Activated T-cell treated with anti-CD3 and anti-CD28 coated beads, Interleukin-2, amount 50 U/mL, for 72 hours (primary cell): ENCODE data around the gene KCTD15. TPM values are rescaled to one million over a fixed set of nuclear protein-coding genes. Genes with fewer than 3 reads are reported as not detected.

ENCODE experiments used
- ATAC-seq, 2 donors: fragments of 150-1000 bp; cut with Tn5 transposase; replicated peaks in 1 of 2; 2 replicates each; pipeline ENCODE4 v1.10.0; 2021; ENCODE audit warnings: moderate library complexity in 2 of 2, mild to moderate bottlenecking in 1 of 2
- DNase-seq, 2 donors: peaks; one replicate each; pipeline ENCODE4 v3.0.0; 2021 to 2022; ENCODE audit warnings: mixed read lengths in 1 of 2
- H3K27ac Mint-ChIP-seq: one replicate; pipeline ENCODE4 v1.8.0; 2022; ENCODE audit warnings: mild to moderate bottlenecking, moderate library complexity, mixed read lengths
- H3K27me3 Mint-ChIP-seq: one replicate; pipeline ENCODE4 v1.8.0; 2022; ENCODE audit warnings: low read depth, mixed read lengths
- H3K36me3 Mint-ChIP-seq, 2 donors: one replicate each; pipeline ENCODE4 v1.8.0; 2022; ENCODE audit warnings: mixed read lengths in 2 of 2, mild to moderate bottlenecking in 1 of 2; ENCODE audit not compliant: insufficient read depth in 2 of 2
- H3K4me1 Mint-ChIP-seq: one replicate; pipeline ENCODE4 v1.8.0; 2022; ENCODE audit warnings: low read depth, mixed read lengths
- H3K4me3 Mint-ChIP-seq, 2 donors: one replicate each; pipeline ENCODE4 v1.8.0; 2022; ENCODE audit warnings: mild to moderate bottlenecking in 2 of 2, mixed read lengths in 2 of 2, moderate library complexity in 2 of 2
- H3K9me3 Mint-ChIP-seq, 2 donors: one replicate each; pipeline ENCODE4 v1.8.0; 2022; ENCODE audit warnings: mixed read lengths in 2 of 2
- total RNA-seq, 2 donors: library from RNA; stranded (reverse); gene quantifications; one replicate each; pipeline ENCODE4 v1.2.3, GENCODE V29; 2022

Gene KCTD15
- total RNA-seq, 2 donors from 2014 or later, result 7.3 to 8.2 TPM

GRCh38 chr19:33840783-33841182 lies 44.1 kb downstream of the KCTD15 start:
- Mint-ChIP-seq H3K27me3 (peaks cover 18% of the 10 kb centered on the region), H3K4me1 (no peaks in the 10 kb centered on the region), H3K9me3 (no peaks in the 10 kb centered on the region), H3K27ac (no peak overlapping the region), H3K36me3 (no peaks in the 10 kb centered on the region), H3K4me3 (no peak overlapping the region)
- ATAC-seq (no peak), DNase-seq (no peak)

DNA sequence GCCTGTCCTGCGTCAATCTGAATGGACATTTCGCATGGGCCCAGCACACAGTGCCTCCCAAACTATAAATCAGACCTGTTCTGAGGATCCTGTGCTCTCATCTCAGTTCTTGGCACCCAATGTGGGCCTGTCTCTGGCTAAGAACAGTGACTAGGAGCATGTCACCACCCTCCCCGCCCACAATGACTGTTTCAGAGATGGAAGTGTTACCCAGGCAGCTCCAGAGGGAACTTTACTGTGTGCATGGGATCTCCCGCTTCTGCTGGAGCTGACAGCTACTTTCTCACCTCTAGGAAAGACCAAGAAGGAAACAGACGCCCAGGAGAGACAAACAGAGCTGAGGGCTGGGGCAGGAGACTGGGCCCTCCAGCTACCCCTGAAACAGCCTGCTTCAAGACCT lies 45.0 kb downstream of the KCTD15 start:
- DNase-seq (no peak), ATAC-seq (no peak)
- Mint-ChIP-seq H3K27me3 (peaks cover 18% of the 10 kb centered on the region), H3K4me1 (no peaks in the 10 kb centered on the region), H3K4me3 (no peak overlapping the region), H3K36me3 (no peaks in the 10 kb centered on the region), H3K9me3 (no peaks in the 10 kb centered on the region), H3K27ac (no peak overlapping the region)

GRCh38 chr19:33844478-33844877 lies 47.8 kb downstream of the KCTD15 start:
- Mint-ChIP-seq H3K4me1 (no peaks in the 10 kb centered on the region), H3K4me3 (no peak overlapping the region), H3K27ac (no peak overlapping the region), H3K36me3 (no peaks in the 10 kb centered on the region), H3K27me3 (peaks cover 18% of the 10 kb centered on the region), H3K9me3 (no peaks in the 10 kb centered on the region)
- ATAC-seq (no peak), DNase-seq (no peak)

DNA sequence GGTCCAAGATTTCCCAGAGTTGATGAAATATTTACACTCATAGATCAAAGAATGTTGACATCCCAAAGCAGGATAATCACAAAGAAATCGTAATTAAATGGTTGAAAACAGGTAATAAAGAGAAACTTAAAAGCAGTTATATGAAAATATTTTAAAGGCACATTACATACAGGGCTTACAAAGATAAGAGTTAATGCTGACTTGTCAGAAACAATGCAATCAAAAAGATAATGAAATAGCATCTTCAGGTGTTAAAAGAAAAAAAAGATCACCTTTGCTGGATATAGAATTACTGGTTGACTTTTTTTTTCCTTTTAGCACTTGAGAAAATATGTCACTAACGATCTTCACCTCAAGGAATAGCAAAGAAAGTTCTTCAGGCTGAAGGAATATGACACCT lies 48.8 kb downstream of the KCTD15 start:
- Mint-ChIP-seq H3K27ac (no peak overlapping the region), H3K36me3 (peaks cover 4 to 5% of the 10 kb centered on the region in 2 donors), H3K4me1 (no peaks in the 10 kb centered on the region), H3K9me3 (peaks cover 2 to 4% of the 10 kb centered on the region in 2 donors), H3K27me3 (peaks cover 12% of the 10 kb centered on the region), H3K4me3 (no peak overlapping the region)
- DNase-seq (no peak), ATAC-seq (no peak)

DNA sequence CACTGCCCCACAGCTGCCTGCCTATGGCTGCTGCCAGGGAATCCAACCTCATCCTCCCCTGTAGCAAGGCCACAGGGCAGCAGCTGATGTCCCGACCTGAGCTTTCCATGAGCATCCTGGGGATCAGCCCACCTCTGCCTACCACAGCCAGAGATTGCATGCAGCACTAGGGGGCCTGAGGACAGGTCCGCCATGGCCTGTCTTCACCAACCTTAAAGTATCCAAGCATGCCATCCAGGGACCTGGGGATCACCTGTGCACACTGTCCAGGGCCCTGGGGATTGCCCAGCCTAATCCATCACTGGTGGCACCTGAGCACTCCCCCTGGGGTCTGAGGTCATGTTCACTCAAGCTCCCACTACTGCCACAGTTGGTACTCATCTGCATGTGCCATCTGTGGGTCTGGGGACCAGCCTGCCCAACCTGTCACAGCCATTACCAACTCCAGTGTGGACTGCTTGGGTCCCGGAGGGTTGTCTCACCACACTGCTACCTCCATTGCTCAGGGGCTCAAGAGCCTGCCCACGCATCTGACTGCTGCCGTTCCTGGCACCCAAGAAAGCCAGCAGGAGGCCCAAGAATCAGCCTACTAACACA lies 53.0 kb downstream of the KCTD15 start:
- Mint-ChIP-seq H3K4me3 (no peak overlapping the region), H3K36me3 (peaks cover 5 to 9% of the 10 kb centered on the region in 2 donors), H3K27me3 (no peaks in the 10 kb centered on the region), H3K9me3 (peaks cover 5 to 12% of the 10 kb centered on the region in 2 donors), H3K27ac (no peak overlapping the region), H3K4me1 (no peaks in the 10 kb centered on the region)
- DNase-seq (no peak), ATAC-seq (no peak)

DNA sequence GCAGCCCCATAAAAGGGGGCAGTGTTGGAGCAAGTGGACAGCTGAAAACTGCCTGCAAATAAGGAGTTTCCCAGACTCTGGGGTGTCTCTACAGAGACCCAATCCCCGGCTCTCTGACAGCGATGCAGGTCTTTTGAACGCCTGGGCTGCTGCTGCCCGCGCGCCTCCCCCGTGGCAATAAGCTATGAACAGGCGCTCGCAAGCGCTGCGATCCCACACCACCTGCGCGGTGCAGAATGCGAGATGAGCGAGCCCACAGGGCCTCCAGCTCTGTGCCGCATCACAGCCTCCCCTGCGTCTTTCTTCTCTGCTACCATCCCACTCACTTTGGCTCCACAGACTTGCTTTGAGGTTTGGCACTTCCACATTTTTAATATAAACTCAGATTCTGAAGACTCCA lies 62.3 kb downstream of the KCTD15 start:
- H3K9me3 Mint-ChIP-seq, result no peaks in the 10 kb centered on the region
- ATAC-seq (no peak), DNase-seq (no peak)
- no peaks in the 10 kb centered on the region for H3K4me1 Mint-ChIP-seq
- no peak overlapping the region for H3K4me3 Mint-ChIP-seq
- no peaks in the 10 kb centered on the region for H3K36me3 Mint-ChIP-seq
- no peak overlapping the region for H3K27ac Mint-ChIP-seq
- peaks cover 7% of the 10 kb centered on the region for H3K27me3 Mint-ChIP-seq

DNA sequence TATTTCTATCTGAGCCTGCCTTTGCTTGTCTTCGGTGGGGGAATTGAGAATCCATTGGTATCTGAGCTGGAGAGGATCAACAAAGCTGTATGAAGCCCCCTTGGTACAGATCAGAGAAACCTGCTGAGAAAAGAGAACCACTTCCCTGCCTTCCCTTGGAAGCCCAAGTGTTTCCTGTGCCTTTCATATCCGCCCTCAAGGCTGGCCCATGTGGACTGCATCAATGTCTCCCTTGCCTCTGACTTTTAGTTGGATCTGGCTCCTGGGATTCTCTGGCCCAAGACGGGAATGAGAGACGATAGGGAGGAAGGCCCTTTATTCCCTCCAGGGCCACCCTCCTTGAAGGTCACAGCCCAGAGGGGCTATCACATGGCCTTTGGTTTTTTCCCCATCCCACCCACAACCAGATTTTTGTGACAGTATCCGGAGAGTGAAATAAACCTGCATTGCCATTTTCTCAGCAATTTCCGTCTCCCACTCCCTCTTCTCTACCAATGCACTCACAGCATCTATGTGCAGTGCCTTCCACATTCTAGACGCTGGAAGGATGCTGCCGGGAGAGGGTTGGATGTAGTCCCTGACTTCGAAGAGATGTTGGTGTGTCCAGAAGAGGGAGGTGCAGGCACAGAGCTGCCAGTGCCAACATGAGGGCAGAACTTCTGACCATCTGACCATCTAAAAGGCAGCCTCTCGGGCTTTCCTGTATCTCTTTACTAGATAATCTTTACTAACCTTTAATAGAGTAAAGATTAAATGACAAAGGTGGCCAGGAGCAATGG lies 63.8 kb downstream of the KCTD15 start:
- Mint-ChIP-seq H3K9me3 (no peaks in the 10 kb centered on the region), H3K27ac (no peak overlapping the region), H3K27me3 (peaks cover 7% of the 10 kb centered on the region), H3K4me3 (no peak overlapping the region), H3K36me3 (no peaks in the 10 kb centered on the region), H3K4me1 (no peaks in the 10 kb centered on the region)
- ATAC-seq (no peak), DNase-seq (no peak)

DNA sequence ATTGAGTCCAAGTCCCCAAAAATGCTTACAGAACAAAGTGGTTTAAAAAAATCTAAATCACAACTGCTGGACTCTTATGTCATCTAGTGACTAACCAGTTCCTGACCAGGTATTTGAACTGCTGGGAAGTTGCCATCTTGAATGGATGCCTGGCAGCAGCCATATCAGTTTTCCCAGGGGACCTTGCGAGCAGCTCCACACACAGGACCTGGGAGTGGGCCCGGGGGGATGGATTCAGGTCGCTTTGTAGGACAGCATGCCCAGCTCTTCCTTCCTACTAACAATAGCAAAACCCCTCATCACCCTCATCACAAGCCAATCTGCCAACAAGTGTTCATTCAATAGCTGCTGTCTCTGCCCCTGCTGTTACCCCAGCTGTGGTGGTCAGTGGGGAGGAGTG lies 65.3 kb downstream of the KCTD15 start:
- H3K36me3 Mint-ChIP-seq, result no peaks in the 10 kb centered on the region
- H3K27ac Mint-ChIP-seq, result no peak overlapping the region
- ATAC-seq, result no peak
- H3K27me3 Mint-ChIP-seq, result peaks cover 7% of the 10 kb centered on the region
- no peak overlapping the region for H3K4me3 Mint-ChIP-seq
- H3K4me1 Mint-ChIP-seq, result no peaks in the 10 kb centered on the region
- DNase-seq, result no peak
- no peaks in the 10 kb centered on the region for H3K9me3 Mint-ChIP-seq

- Mint-ChIP-seq H3K9me3 (no peaks in the 10 kb centered on the region), H3K4me3 (no peak overlapping the region), H3K27me3 (peaks cover 2% of the 10 kb centered on the region), H3K36me3 (no peaks in the 10 kb centered on the region), H3K27ac (no peak overlapping the region), H3K4me1 (no peaks in the 10 kb centered on the region)
- DNase-seq (no peak), ATAC-seq (no peak)
Observed at GRCh38 chr19:33862981-33863380, 66.3 kb downstream of the KCTD15 start.

GRCh38 chr19:33863436-33863835 lies 66.8 kb downstream of the KCTD15 start:
- no peak overlapping the region for H3K4me3 Mint-ChIP-seq
- no peak for DNase-seq
- H3K4me1 Mint-ChIP-seq, result no peaks in the 10 kb centered on the region
- no peak for ATAC-seq
- H3K27me3 Mint-ChIP-seq, result peaks cover 4% of the 10 kb centered on the region
- H3K9me3 Mint-ChIP-seq, result no peaks in the 10 kb centered on the region
- H3K27ac Mint-ChIP-seq, result no peak overlapping the region
- H3K36me3 Mint-ChIP-seq, result no peaks in the 10 kb centered on the region

GRCh38 chr19:33864311-33864850 lies 67.7 kb downstream of the KCTD15 start:
- H3K4me1 Mint-ChIP-seq, result no peaks in the 10 kb centered on the region

DNA sequence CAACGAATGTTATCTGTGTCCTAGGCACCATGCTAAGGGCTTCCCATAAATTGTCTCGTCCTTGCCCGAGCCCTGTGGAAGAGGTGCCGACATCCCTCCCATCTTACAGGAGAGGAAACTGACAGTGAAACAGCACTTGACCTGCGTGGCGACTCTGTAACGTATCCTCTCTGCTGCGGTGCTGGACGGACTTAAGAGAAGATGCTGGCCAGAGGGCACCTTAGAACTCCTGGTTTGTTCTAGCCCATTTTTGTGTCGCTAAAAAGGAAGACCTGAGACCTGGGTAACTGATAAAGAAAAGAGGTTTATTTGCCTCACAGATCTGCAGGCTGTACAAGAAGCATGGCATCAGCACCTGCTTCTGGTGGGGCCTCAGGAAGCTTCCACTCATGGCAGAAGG lies 68.6 kb downstream of the KCTD15 start:
- ATAC-seq (no peak), DNase-seq (no peak)
- Mint-ChIP-seq H3K4me1 (no peaks in the 10 kb centered on the region), H3K27me3 (peaks cover 20% of the 10 kb centered on the region), H3K4me3 (no peak overlapping the region), H3K9me3 (no peaks in the 10 kb centered on the region), H3K27ac (no peak overlapping the region), H3K36me3 (no peaks in the 10 kb centered on the region)

More at GRCh38 chr19:33864311-33864850, 67.7 kb downstream of the KCTD15 start:
- ATAC-seq (no peak), DNase-seq (no peak)
- Mint-ChIP-seq H3K9me3 (no peaks in the 10 kb centered on the region), H3K27me3 (peaks cover 14% of the 10 kb centered on the region), H3K36me3 (no peaks in the 10 kb centered on the region), H3K27ac (no peak overlapping the region), H3K4me3 (no peak overlapping the region)
